Motor neuron (in vitro differentiated cells): ENCODE measurements around the gene PRR3. TPM values are rescaled to one million over a fixed set of nuclear protein-coding genes. Genes with fewer than 3 reads are reported as not detected.
"Not testable (repeated sequence)": the region's sequence is repeated elsewhere in the genome, so short reads cannot be mapped to it uniquely, and the experiment has no call there.

ENCODE experiments used
- ATAC-seq, 8 experiments: fragments of 200-7000 bp; cut with Tn5 transposase; replicated peaks in 6 of 8; 2 replicates each; pipeline ENCODE4 v1.8.0; 2021; ENCODE audit warnings: mild to moderate bottlenecking in 8 of 8, moderate library complexity in 8 of 8
- H3K27ac ChIP-seq, 2 donors: fragments of 250-450 bp; sonication (Bioruptor Pico); 2 replicates each; pipeline ENCODE4 v1.9.0; 2021; ENCODE audit warnings: antibody characterized with exemption in 2 of 2, mild to moderate bottlenecking in 2 of 2, moderate library complexity in 1 of 2
- H3K4me1 ChIP-seq, 2 donors: fragments of 250-450 bp; sonication (Bioruptor Pico); replicated peaks in 1 of 2; 2 replicates each; pipeline ENCODE4 v1.6.1; 2021; ENCODE audit warnings: antibody characterized with exemption in 2 of 2, mild to moderate bottlenecking in 2 of 2, moderate library complexity in 1 of 2
- H3K4me3 ChIP-seq, 5 donors: fragments of 250-450 bp; sonication (Bioruptor Pico); 2 replicates each; pipeline ENCODE4 v1.9.0; 2021; ENCODE audit warnings: antibody characterized with exemption in 5 of 5, mild to moderate bottlenecking in 5 of 5, moderate library complexity in 4 of 5
- WGBS, 10 experiments: fragments of 450-650 bp; shearing (Covaris generic); methylation state at CpG; one replicate each; pipeline ENCODE4 v1.0.0; 2022; 5-methylcytosine and 5-hydroxymethylcytosine counted together
- in situ Hi-C, 9 experiments: fragments of 400-800 bp; cut with MboI; loops; one replicate each; pipeline ENCODE4 v1.15.0; 2021; ENCODE audit warnings: low sequenced_read_pairs in 9 of 9, low pct_unique_long_range_greater_than_20kb in 2 of 9; ENCODE audit not compliant: unreplicated experiment in 9 of 9
- total RNA-seq, 8 experiments: library from RNA; unstranded; fragments of 300-600 nt; gene quantifications; 2 replicates each; pipeline versions ENCODE4 v1.2.3 to v1.2.4, GENCODE V29; 2022

PRR3 gene
- total RNA-seq, 8 experiments from 2014 or later: 11.2 to 41.1 (median 32.4) TPM

- ATAC-seq, H3K4me1 ChIP-seq, H3K4me3 ChIP-seq, H3K27ac ChIP-seq, in situ Hi-C loops: not testable (repeated sequence)
- WGBS, 10 experiments: 65 to 100% (median 81%) methylated on average over 1 to 13 of the region's 19 CpGs; no CpG with 5 or more reads in 2 of the 10 experiments
These were observed 38.5 kb upstream of the PRR3 start for GRCh38 chr6:30518505-30519145.

DNA sequence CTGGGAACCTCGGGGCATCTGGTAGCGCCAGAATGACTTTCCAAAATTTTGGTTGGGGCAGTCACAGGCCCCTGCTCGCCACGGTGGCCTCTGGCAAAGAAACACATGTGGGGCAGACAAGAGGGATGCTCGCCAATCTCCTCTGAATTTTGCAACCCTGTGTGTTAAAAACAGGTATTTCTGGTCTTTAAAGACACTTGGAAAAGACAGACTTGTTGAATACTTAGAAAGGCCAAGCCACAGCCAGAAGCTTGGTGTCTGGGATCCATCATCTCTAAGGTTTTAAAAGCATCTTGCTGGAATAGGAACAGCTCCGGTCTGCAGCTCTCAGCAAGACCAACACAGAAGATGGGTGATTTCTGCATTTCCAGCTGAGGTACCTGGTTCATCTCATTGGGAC lies 36.6 kb upstream of the PRR3 start:
- H3K27ac ChIP-seq: no peak overlapping the region
- no peak overlapping the region for H3K4me3 ChIP-seq
- in situ Hi-C loops: no loop called here
- no peaks in the 10 kb centered on the region for H3K4me1 ChIP-seq
- ATAC-seq: no peak
- WGBS, 10 experiments: 56 to 100% (median 74%) methylated on average over 1 to 6 of the region's 6 CpGs; no CpG with 5 or more reads in 3 of the 10 experiments

DNA sequence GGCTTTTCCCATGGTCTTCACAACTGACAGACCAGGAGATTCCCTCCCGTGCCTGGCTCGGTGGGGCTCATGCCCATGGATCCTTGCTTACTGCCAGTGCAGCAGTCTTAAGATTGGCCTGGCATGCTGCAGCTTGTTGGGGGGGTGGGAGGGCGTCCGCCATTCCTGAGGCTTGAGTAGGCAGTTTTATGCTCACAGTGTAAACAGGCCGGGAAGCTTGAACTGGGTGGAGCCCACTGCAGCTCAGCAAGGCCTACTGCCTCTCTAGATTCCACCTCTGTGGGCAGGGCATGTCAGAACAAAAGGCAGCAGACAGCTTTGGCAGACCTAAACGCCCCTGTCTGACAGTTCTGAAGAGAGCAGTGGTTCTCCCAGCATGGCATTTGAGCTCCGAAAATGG lies 36.0 kb upstream of the PRR3 start:
- H3K4me3 ChIP-seq, in situ Hi-C loops, H3K27ac ChIP-seq, H3K4me1 ChIP-seq: not testable (repeated sequence)
- WGBS, 10 experiments: 60 to 100% methylated on average over 1 of the region's 7 CpGs; no CpG with 5 or more reads in 8 of the 10 experiments
- peak in 1 of 8 experiments; percentile 43 for ATAC-seq

- H3K27ac ChIP-seq, H3K4me3 ChIP-seq, in situ Hi-C loops, ATAC-seq, H3K4me1 ChIP-seq: not testable (repeated sequence)
- 24 to 75% (median 67%) methylated on average over 2 to 5 of the region's 5 CpGs for WGBS, 10 experiments
These were observed 35.1 kb upstream of the PRR3 start for GRCh38 chr6:30521952-30522351.

- H3K4me3 ChIP-seq, ATAC-seq, H3K27ac ChIP-seq, H3K4me1 ChIP-seq: not testable (repeated sequence)
- in situ Hi-C loops: loop anchor here in 1 of 9 experiments (25.0 kb wide), 1 partner anchor 561 kb away; no protein-coding TSS in a partner anchor
- WGBS, 10 experiments: 80 to 100% methylated on average over 1 of the region's 3 CpGs; no CpG with 5 or more reads in 8 of the 10 experiments
These were observed 30.7 kb upstream of the PRR3 start for GRCh38 chr6:30526444-30526843.

DNA sequence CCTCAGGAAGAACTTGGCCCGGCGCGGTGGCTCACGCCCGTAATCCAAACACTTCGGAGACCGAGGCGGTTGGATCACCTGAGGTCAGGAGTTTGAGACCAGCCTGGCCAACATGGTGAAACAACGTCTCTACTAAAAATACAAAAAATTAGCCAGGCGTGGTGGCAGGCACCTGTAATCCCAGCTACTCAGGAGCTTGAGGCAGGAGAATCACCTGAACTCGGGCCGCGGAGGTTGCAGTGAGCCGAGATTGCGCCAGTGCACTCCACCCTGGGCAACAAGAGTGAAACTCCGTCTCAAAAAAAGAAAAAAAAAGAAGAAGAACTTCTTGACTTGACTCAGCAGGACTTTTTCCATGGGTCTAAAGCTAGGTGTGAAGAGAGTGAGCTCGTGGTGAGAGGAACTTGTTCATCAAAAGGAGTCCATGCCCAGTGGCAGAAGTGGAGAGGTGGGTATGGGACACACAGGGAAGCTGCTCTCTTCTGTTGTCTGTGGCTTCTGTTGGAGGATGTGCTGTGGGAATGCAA lies 27.7 kb upstream of the PRR3 start:
- ATAC-seq, H3K27ac ChIP-seq: not testable (repeated sequence)
- 0 to 98% (median 79%) methylated on average over 1 to 14 of the region's 17 CpGs; no CpG with 5 or more reads in 2 of the 10 experiments for WGBS, 10 experiments

GRCh38 chr6:30530014-30530413 lies 27.1 kb upstream of the PRR3 start:
- 40 to 77% (median 59%) methylated on average over 1 to 2 of the region's 2 CpGs for WGBS, 10 experiments
- in situ Hi-C loops: loop anchor here in 3 of 9 experiments (10.0 to 25.0 kb wide), 2 partner anchors 45 to 557 kb away; partner anchors contain the start of gene HLA-E (in 2 of the 3)
- Histone ChIP-seq H3K27ac (no peak overlapping the region), H3K4me3 (no peak overlapping the region), H3K4me1 (no peaks in the 10 kb centered on the region)
- no peak for ATAC-seq

More for the DNA sequence above, 27.7 kb upstream of the PRR3 start:
- H3K4me1 ChIP-seq, H3K4me3 ChIP-seq: not testable (repeated sequence)
- in situ Hi-C loops: loop anchor here in 1 of 9 experiments (25.0 kb wide), 1 partner anchor 558 kb away; no protein-coding TSS in a partner anchor

GRCh38 chr6:30533460-30534294 lies 23.4 kb upstream of the PRR3 start:
- WGBS, 10 experiments: 63 to 100% (median 82%) methylated on average over 1 to 12 of the region's 15 CpGs
- ATAC-seq: no peak
- H3K4me3 ChIP-seq: no peak overlapping the region
- H3K27ac ChIP-seq: no peak overlapping the region
- no peaks in the 10 kb centered on the region for H3K4me1 ChIP-seq
- in situ Hi-C loops: loop anchor here in 3 of 9 experiments (10.0 to 25.0 kb wide), 2 partner anchors 49 to 554 kb away; partner anchors contain the start of gene HLA-E (in 2 of the 3)

- ATAC-seq: no peak
- WGBS, 10 experiments: 29 to 83% (median 62%) methylated on average over 1 to 3 of the region's 3 CpGs; no CpG with 5 or more reads in 4 of the 10 experiments
- Histone ChIP-seq H3K4me3 (no peak overlapping the region), H3K27ac (no peak overlapping the region), H3K4me1 (peaks cover 0 to 3% of the 10 kb centered on the region in 2 donors)
- in situ Hi-C loops: loop anchor here in 3 of 9 experiments (10.0 to 25.0 kb wide), 2 partner anchors 53 to 549 kb away; partner anchors contain the start of gene HLA-E (in 2 of the 3)
These were observed 19.2 kb upstream of the PRR3 start for GRCh38 chr6:30537931-30538330.

- peak; percentile 71 to 81 (median 76) for ATAC-seq
- in situ Hi-C loops: loop anchor here in 2 of 9 experiments (10.0 to 25.0 kb wide), 2 partner anchors 57 to 546 kb away; partner anchors contain the start of gene HLA-E (in 1 of the 2)
- 19 to 52% (median 28%) methylated on average over 1 to 20 of the region's 23 CpGs for WGBS, 10 experiments
- Histone ChIP-seq H3K27ac (no peak overlapping the region), H3K4me3 (peak overlapping the region; percentile 17 to 28 (median 21)), H3K4me1 (peaks cover 0 to 3% of the 10 kb centered on the region in 2 donors)
These were observed 15.3 kb upstream of the PRR3 start for GRCh38 chr6:30541515-30542403.

DNA sequence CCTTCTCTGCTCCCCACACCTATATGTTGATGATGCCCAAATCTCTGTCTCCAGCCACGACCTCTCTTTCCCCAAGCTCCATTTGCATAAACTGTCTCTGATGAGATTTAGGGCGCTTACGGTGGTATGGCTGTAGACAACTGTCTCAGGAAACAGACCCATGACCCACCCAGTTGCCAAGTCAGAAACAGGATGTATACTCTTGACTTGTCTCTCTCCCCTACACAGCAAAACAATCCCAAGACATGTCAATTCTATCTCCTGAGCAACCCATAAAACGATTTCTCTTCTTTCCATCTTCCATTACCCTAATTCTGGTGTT lies 14.7 kb upstream of the PRR3 start:
- in situ Hi-C loops: loop anchor here in 2 of 9 experiments (10.0 to 25.0 kb wide), 2 partner anchors 58 to 545 kb away; partner anchors contain the start of gene HLA-E (in 1 of the 2)
- H3K4me3 ChIP-seq: no peak overlapping the region
- no peak for ATAC-seq
- H3K27ac ChIP-seq: no peak overlapping the region
- 0 to 62% (median 33%) methylated on average over 1 to 4 of the region's 4 CpGs; no CpG with 5 or more reads in 3 of the 10 experiments for WGBS, 10 experiments
- peaks cover 0 to 3% of the 10 kb centered on the region in 2 donors for H3K4me1 ChIP-seq

DNA sequence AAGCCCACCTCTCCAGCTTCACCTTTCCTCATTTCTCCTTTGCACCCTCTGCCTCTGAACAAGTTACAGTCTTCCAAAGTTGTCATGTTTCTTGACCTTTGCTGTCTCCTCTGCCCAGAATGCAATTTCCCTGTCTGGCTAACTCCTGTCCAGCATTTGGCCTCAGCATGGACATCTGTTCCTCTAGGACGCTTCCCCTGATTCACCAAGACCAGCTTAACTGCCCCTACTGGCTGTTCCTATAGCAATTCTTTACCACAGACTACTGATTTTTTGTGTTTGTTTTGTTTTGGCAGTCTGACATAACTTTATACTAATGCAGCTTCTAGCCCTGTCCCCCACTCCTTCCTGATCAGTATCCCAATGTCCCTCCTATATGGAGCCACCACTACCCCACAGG lies 14.2 kb upstream of the PRR3 start:
- WGBS, 10 experiments: 50 to 100% (median 71%) methylated on average over 1 of the region's 1 CpG; no CpG with 5 or more reads in 3 of the 10 experiments
- ATAC-seq: no peak
- Histone ChIP-seq H3K4me3 (no peak overlapping the region), H3K4me1 (peaks cover 0 to 3% of the 10 kb centered on the region in 2 donors), H3K27ac (no peak overlapping the region)
- in situ Hi-C loops: loop anchor here in 2 of 9 experiments (10.0 to 25.0 kb wide), 2 partner anchors 58 to 544 kb away; partner anchors contain the start of gene HLA-E (in 1 of the 2)
